Glutamatergic neuron (in vitro differentiated cells): ENCODE measurements around the gene HTR2A. TPM values are rescaled to one million over a fixed set of nuclear protein-coding genes. Genes with fewer than 3 reads are reported as not detected.

Source experiments
- DNase-seq: peaks from one replicate; pipeline ENCODE4 v3.0.0; 2022
- H3K27ac Mint-ChIP-seq: one replicate; pipeline ENCODE4 v1.8.0; 2020; ENCODE audit warnings: mild to moderate bottlenecking, mixed read lengths, inconsistent platforms; ENCODE audit not compliant: unreplicated experiment
- H3K27me3 Mint-ChIP-seq: one replicate; pipeline ENCODE4 v1.8.0; 2020; ENCODE audit warnings: mild to moderate bottlenecking, moderate library complexity, mixed read lengths, inconsistent platforms; ENCODE audit not compliant: unreplicated experiment
- H3K36me3 Mint-ChIP-seq: one replicate; pipeline ENCODE4 v1.8.0; 2020; ENCODE audit warnings: mild to moderate bottlenecking, mixed read lengths, inconsistent platforms; ENCODE audit not compliant: unreplicated experiment
- H3K4me1 Mint-ChIP-seq: one replicate; pipeline ENCODE4 v1.8.0; 2020; ENCODE audit warnings: mild to moderate bottlenecking, low read depth, mixed read lengths, inconsistent platforms; ENCODE audit not compliant: unreplicated experiment
- H3K4me3 Mint-ChIP-seq: one replicate; pipeline ENCODE4 v1.8.0; 2020; ENCODE audit warnings: mild to moderate bottlenecking, mixed read lengths, inconsistent platforms; ENCODE audit not compliant: unreplicated experiment
- H3K9me3 Mint-ChIP-seq: one replicate; pipeline ENCODE4 v1.8.0; 2020; ENCODE audit warnings: mild to moderate bottlenecking, moderate library complexity, mixed read lengths, inconsistent platforms; ENCODE audit not compliant: unreplicated experiment
- total RNA-seq: library from RNA; stranded (reverse); fragmentation: NEBNext Ultra II Directional; extraction: Animal tissue kit (Norgen Biotek cat#: 25700); gene quantifications from one replicate; pipeline ENCODE4 v1.2.1, GENCODE V29; 2021; ENCODE audit not compliant: unreplicated experiment
- TF ChIP-seq, protein P1 (sequence below): fragments of 200-600 bp; sonication (generic); IDR thresholded peaks from one replicate; pipeline ENCODE4 v1.5.0; 2021; ENCODE audit not compliant: partially characterized antibody, unreplicated experiment

The HTR2A gene
- total RNA-seq, 1 donor from 2014 or later = not detected

DNA sequence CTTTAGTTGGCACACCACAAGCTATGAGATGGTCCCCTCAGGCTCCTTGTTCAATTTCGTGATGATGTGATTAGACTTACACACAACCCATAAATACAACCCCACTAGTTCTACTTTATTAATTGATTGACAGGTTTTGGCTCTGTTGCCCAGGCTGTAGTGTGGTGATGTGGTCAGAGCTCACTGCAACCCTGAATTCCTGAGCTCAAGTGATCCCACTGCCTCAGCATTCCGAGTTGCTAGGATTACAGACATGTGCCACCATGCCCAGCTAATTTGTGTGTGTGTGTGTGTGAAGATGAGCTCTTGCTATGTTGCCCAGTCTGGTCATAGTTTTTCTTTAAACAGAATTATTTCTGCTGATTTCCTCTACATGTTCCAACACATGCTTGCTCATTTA lies 17.5 kb upstream of the HTR2A start:
- no peak overlapping the region for H3K4me3 Mint-ChIP-seq
- peaks cover 1% of the 10 kb centered on the region for H3K27me3 Mint-ChIP-seq
- no peaks in the 10 kb centered on the region for H3K9me3 Mint-ChIP-seq
- H3K27ac Mint-ChIP-seq = no peak overlapping the region
- no peak for DNase-seq
- H3K36me3 Mint-ChIP-seq = no peaks in the 10 kb centered on the region
- H3K4me1 Mint-ChIP-seq = no peaks in the 10 kb centered on the region
- TF ChIP-seq, protein P1, sequence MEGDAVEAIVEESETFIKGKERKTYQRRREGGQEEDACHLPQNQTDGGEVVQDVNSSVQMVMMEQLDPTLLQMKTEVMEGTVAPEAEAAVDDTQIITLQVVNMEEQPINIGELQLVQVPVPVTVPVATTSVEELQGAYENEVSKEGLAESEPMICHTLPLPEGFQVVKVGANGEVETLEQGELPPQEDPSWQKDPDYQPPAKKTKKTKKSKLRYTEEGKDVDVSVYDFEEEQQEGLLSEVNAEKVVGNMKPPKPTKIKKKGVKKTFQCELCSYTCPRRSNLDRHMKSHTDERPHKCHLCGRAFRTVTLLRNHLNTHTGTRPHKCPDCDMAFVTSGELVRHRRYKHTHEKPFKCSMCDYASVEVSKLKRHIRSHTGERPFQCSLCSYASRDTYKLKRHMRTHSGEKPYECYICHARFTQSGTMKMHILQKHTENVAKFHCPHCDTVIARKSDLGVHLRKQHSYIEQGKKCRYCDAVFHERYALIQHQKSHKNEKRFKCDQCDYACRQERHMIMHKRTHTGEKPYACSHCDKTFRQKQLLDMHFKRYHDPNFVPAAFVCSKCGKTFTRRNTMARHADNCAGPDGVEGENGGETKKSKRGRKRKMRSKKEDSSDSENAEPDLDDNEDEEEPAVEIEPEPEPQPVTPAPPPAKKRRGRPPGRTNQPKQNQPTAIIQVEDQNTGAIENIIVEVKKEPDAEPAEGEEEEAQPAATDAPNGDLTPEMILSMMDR = no peak

DNA sequence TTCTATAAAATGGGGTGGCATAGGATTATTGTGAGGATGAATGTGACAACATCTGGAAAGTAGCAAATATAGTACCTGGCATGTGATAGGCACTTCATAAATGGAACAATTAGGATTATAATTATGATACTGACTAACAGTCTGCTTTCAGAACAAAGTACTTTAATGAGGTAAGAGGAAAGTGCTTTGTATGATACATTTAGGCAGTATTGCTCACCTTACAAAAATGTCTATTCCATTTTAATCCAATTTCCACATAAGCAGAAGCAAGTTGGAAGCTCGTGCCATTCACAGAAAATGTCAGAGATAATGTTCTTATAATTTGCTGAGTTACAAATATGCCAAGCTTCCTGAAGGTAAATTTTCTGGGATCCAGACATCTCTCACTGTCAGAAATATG lies 16.9 kb upstream of the HTR2A start:
- Mint-ChIP-seq H3K36me3 (no peaks in the 10 kb centered on the region), H3K27me3 (peaks cover 1% of the 10 kb centered on the region), H3K4me3 (no peak overlapping the region), H3K4me1 (no peaks in the 10 kb centered on the region), H3K27ac (no peak overlapping the region), H3K9me3 (no peaks in the 10 kb centered on the region)
- DNase-seq = no peak
- TF ChIP-seq, protein P1 = no peak

DNA sequence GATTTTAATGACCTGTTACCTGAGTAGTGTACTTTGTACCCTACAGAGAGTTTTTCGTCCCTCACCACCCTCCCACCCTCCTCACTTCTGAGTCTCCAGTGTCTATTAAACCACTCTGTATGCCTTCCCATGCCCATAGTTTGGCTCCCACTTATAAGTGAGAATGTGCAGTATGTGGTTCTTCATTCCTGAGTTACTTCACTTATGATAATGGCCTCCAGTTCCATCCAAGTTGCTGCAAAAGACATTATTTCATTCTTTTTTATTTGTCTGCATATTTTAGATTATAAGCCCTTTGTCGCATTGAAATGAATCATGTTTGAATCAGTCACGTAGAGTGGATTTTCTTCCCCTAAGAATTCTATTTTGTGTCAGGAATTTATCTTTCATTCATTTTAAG lies 12.2 kb upstream of the HTR2A start:
- Mint-ChIP-seq H3K9me3 (no peaks in the 10 kb centered on the region), H3K36me3 (no peaks in the 10 kb centered on the region), H3K27ac (no peak overlapping the region)

DNA sequence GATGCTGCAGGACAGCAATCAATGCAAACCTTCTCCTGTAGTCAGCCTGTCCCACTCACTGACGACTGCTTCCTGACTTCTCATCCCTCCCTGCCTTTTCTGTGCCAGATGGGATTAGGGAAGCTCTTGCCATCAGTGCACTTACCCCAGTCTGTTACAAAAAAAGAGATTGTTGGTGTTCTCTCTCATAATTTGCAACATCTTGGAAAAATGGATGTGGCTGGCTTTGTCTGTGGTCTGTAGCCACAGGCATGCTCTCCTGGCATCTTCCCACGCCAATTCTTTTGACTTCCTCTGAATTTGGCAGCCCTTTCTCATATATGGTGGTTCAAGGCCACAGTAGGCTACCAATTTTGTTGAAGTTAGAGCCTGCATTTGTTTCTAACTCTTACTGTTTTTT lies 11.6 kb upstream of the HTR2A start:
- H3K4me1 Mint-ChIP-seq = no peaks in the 10 kb centered on the region
- peaks cover 1% of the 10 kb centered on the region for H3K27me3 Mint-ChIP-seq
- H3K27ac Mint-ChIP-seq = no peak overlapping the region
- H3K36me3 Mint-ChIP-seq = no peaks in the 10 kb centered on the region
- TF ChIP-seq, protein P1 = no peak
- H3K9me3 Mint-ChIP-seq = no peaks in the 10 kb centered on the region
- H3K4me3 Mint-ChIP-seq = no peak overlapping the region
- DNase-seq = no peak

More for the DNA sequence above, 12.2 kb upstream of the HTR2A start:
- no peak for DNase-seq
- Mint-ChIP-seq H3K27me3 (peaks cover 1% of the 10 kb centered on the region), H3K4me1 (no peaks in the 10 kb centered on the region), H3K4me3 (no peak overlapping the region)
- TF ChIP-seq, protein P1 = no peak

DNA sequence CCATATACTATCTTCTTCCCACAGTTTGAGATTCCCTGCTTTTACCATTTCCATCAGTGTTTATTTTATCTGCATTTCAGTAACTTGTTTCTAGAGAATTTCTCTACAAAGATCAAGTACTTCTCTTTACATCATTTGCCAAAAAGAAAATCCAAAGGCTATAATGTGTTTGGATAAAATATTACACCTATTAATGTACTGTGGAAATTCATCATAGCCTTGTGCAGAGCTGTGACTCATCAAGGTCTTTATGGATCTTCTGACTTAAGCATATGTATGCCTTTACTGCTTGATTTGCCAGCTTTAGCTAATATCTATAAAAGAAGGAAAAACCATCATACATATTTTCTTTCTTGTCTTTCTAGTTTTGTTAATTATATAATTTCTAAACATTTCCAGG lies 9.6 kb upstream of the HTR2A start:
- H3K27ac Mint-ChIP-seq = no peak overlapping the region
- peaks cover 1% of the 10 kb centered on the region for H3K27me3 Mint-ChIP-seq
- no peaks in the 10 kb centered on the region for H3K4me1 Mint-ChIP-seq
- no peak overlapping the region for H3K4me3 Mint-ChIP-seq
- no peaks in the 10 kb centered on the region for H3K36me3 Mint-ChIP-seq
- DNase-seq = no peak
- H3K9me3 Mint-ChIP-seq = no peaks in the 10 kb centered on the region
- TF ChIP-seq, protein P1 = no peak
